CMK (cell line): ENCODE results near the gene PXN.
A peak's percentile ranks its signal among the peaks of the same experiment; 100 is the strongest.
"Not testable (repeated sequence)": the region's sequence is repeated elsewhere in the genome, so short reads cannot be mapped to it uniquely, and the experiment has no call there.

Experiments used
- DNase-seq: peaks from one replicate; pipeline ENCODE4 v3.0.0-alpha.2; 2010; ENCODE audit warnings: low read depth

The PXN gene

GRCh38 chr12:120241561-120242274 is 23.8 kb downstream of the PXN start:
- DNase-seq: no peak

DNA sequence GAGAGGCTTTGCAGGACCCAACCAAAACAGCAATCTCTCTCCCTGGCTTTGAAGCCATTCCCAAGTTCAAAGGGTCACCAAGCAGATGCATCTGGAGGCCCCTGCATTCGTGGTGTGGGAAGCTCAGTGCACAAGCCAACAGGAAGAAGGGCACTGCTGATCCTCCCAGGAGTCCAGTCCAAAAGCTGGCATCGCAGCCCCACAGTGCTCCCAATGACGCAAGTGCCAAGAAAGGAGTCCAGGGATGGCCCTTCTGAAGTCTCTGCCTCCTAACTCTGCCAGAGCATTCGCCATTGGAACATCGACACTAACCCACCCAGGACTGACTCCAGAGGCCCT is 25.1 kb downstream of the PXN start:
- DNase-seq: no peak

DNA sequence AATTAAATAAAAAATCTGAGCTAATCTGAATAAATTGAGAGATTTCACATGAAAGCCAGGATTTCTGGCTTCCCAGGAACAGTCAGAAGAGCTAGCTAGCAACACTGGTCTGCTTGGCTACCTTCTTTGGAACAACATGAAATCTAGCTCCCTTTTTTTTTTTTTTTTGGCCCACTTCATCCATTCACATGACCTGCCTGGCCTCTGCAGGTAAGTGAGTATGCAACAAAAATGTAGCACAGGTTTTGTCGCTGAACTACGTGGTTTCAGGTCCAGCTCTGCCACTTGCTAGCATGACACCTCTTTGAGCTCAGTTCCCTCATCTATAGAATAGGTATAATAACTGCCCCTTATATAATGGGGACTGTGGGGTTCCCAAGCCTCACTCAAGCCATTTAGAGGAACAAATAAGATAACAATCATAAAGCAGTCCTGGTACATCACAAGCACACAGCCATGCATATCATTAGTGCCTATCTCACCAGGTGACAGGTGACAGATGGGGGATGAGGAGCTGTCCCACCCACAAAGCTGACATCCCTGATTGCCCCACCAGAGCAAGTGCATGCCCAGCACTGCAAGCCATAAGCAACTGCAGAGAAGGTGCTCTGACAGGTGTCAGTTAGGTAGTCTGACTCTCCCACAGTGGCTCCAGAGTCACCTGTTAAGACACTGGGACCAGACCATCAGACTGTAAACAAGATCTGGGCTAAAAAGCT is 25.6 kb downstream of the PXN start:
- no peak for DNase-seq

- DNase-seq: no peak
These were observed 26.6 kb downstream of the PXN start for GRCh38 chr12:120238839-120239445.

- no peak for DNase-seq
These were observed 27.3 kb downstream of the PXN start for GRCh38 chr12:120238217-120238616.

DNA sequence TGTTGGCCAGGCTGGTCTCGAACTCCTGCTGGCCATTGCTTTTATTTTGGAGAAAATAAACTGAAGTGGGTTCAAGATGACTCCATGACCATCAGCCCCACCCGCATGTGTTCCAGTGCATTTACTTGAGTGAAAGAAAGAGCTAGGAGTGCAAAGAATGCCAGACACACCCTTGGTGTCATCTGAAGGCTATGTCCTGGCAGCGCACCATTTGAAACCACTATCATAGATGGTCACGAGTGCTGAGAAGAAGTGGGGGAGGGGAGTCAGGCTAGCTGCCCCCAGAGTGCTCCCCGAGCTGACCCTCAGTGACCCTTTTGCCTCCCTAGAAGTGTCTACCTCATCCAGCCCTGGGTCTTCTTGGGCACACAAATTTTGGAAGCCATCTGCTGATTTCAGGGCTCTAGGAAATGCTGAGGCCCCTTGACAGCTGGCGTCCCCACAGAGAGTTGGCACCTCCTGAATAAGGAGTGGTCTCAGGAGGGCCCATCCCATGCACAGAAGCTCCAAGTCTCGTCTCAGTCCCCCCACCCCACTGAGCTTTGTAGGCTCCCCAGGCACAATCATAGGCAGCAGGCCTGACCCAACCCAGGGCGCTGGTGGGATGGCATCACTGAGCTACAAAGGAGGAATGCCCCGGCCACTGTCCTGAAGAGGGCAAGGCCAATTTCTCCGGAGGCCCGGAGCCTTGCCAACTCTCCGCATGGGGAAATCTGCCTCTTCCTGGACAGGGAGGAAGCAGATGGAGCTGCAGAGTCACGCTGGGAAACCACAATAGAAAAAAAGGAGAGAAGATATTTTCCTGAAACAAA is 28.0 kb downstream of the PXN start:
- no peak for DNase-seq

DNA sequence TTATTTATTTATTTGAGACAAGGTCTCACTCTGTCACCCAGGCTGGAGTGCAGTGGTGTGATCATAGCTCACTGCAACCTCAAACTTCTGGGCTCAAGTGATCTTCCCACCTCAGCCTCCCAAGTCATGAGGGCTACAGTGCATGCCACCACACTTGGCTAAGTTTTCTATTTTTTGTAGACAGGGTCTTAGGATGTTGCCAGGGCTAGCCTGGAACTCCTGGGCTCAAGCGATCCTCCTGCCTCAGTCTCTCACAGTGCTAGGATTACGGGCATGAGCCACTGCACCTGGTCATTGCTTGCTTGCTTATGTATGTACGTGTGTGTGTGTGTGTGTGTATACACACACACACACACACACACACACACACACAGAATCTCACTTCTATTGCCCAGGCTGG is 28.7 kb downstream of the PXN start:
- DNase-seq: not testable (repeated sequence)

GRCh38 chr12:120235369-120236323 is 29.9 kb downstream of the PXN start:
- DNase-seq: no peak

DNA sequence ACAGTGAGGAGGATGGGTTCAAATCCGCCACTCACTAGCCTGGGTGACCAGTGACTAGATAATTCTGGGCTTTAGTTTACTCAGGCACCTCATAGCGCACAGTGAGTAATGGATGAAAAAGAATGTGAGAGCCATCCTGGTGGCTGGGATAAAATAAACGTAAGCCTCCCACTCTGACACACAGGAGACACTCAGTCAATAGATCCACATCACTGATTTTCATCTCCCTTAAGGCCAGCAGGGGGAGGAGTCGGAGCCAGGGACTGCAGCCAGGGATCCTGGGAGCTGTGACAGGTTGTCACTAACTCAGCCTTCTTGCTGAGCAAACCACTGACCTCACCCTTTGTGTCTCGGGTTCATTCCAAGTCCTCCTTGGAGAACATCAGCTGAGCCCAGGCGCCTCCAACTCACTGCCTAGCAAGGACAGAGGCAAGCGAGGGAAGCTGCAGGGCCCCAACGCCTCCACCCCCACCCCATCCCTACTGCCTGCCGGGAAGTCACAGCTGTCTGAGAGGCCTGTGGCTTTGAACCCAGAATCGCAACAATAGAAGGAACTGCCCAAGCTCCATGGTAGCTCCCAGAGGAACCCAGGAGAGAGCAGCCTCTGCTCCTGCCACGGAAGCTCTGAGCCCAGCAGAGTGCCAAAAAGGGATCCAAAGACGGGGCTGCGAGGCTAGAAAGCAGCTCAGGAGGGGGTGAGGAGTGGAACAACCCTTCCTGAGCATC is 30.7 kb downstream of the PXN start:
- no peak for DNase-seq

- DNase-seq: peak; percentile 61
These were observed 34.1 kb downstream of the PXN start for GRCh38 chr12:120231316-120232011.

DNA sequence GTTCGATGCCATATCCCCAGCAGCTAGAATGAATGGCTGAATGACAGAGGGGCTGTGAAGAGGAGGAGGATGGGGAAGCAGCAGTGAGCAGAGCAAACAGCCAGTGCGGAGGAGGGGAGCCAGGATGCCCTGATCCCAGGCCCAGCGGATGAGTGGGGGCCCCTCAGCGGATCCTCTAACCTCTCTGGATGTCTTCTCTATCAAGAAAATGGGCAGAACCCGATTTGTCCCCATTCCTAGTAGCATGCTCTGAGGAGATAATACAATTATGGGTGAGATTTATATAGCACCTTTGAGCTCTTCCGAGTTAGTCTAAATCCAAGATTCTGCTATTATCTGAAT is 34.6 kb downstream of the PXN start:
- no peak for DNase-seq

DNA sequence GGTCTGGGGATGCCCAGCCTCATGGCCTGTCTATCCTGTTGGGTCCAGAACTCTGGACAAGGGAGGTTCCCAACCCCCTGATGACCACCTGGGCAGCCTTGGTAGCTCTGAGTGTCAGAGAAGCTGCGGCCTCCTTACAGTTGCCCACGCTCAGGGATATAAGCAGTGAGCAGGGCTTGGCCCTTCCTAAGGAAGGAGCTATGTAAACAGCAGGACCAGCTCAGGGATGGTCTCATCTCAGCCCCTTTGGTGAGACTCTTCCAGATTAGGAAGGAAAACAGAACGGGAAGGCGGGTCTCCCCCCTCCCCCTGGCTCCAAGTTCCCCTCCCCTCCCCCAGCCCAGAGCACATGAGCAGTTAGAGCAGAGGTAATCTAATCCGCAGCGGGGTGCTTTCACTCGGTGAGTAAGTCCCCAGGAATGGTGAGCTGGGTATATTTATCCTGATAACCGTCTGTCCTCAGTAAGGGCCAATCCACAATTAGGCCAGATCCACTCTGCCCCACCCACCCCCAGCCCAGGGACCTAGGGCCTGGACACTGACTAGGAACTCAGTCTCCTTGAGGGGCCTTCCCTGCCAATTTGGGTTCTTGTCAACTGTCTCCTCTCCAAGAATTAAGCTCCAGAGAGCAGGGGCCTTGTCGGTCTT is 35.1 kb downstream of the PXN start:
- DNase-seq: no peak

GRCh38 chr12:120229487-120230325 is 35.8 kb downstream of the PXN start:
- DNase-seq: no peak

DNA sequence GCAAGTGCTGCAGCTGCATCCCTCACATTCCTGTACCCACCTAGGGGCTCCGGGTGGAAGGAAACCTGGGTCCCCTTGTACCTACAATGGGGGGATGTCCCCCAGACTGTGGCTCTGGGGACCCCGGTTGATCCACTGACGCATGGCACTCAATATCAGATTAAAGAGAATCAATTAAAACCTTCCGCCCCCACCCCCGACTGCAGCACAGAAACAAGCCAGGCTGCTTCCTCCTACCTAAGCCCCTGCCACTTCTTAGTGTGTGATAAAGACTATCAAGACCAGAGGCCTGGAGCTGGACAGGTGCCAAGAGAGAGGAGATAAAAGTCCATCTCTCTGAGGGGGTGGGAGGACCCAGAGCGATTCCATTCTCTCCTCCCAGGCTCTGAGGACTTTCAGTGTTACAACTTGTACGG is 36.5 kb downstream of the PXN start:
- no peak for DNase-seq

DNA sequence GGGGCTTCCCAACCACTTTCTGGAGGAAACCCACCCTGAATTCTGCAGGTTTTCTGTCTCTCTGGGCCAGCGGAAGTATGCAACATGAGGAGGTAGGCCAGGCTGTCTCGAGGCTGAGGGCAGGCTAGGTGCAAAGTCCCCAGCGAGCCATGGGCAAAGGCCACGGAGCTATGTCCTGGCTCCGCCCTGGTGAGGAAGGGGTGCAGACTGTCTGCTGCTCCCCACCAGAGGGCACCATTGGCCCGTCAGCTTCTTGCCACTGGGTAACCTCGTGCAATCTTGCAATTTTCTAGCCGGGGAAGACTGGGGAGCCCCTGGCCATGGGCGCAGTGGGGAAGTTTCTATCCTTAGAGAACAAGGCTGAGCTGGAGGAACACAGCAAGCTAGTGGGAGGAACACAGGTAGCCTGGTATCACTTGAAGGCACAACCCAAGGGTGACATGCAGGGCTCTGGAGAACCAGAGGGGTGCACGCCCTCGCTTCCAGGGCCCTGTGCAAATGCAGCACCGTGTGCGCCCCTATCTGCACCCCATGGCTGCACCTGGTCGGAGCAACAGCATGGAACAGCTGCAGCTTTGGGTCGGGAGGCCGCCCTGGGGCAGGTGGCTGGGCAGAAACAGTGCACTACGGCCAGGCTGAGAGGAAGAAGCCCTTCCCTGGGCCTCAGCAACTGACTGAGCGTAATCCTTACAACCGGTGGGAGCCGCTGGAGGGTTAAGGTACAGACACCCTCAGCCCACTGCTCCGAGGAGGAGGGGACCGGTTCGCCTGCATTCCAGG is 37.0 kb downstream of the PXN start:
- peak; percentile 70 for DNase-seq

- no peak for DNase-seq
These were observed 37.6 kb downstream of the PXN start for GRCh38 chr12:120228041-120228290.

DNA sequence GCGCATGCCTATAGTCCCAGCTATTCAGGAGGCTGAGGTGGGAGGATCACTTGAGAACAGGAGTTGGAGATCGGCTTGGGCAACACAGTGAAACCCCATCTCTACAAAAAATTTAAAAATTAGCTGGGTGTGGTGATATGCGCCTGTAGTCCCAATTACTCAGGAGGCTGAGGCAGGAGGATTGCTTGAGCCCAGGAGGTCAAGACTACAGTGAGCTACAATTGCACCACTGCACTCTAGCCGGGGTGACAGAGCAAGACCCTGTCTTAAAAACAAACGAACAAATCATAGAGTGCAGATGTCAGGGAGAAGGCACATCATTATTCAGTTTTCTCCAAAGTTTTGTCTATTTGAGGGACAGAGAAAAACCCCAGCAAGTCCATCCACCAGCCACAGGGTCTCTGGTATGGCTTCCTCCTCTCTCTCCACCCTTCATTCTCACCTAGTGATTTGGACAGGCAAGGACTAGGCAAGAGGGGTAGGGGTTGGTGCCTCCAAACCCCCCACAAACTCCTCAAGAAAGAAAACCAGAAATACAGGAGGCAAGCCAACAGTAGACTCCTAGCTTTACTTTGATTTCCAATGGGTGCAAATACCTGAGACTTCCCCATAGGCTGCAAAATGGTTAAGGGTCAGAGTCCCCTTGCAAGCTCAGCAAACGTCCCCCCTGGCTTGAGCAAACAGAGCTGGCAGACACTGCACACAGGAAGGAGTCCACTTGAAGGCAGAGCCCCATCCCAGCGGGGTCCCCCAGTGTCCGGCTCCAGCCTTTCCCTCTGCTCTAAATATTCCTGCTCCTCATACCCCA is 38.1 kb downstream of the PXN start:
- no peak for DNase-seq
